ENCODE measurements around the gene MLIP.
"Not testable (repeated sequence)": the region's sequence is repeated elsewhere in the genome, so short reads cannot be mapped to it uniquely, and the experiment has no call there.

The MLIP gene

GRCh38 chr6:54232703-54233102, 121.5 kb downstream of the MLIP start:
- no peak for DNase-seq (ENCODE audit: low read depth)

DNA sequence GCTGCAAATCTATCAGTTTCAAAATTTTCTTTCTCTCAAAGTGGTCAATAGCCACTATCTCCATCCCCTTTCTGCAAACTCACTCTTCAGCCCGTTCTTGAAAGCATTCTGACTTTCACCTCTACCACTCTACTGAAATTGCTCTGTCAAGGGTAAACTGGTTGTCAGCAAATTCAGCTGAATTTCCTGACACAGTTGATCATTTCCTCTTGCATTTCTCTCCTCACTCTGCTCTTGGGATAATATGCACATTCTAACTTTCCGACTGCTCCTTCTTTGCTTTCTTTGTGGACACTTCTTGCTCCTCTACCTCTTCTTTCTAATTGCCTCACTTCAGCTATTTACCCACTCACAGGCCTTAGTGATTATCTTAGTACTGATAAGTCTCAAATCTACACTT, 123.3 kb downstream of the MLIP start:
- no peak for DNase-seq (ENCODE audit: low read depth)

DNA sequence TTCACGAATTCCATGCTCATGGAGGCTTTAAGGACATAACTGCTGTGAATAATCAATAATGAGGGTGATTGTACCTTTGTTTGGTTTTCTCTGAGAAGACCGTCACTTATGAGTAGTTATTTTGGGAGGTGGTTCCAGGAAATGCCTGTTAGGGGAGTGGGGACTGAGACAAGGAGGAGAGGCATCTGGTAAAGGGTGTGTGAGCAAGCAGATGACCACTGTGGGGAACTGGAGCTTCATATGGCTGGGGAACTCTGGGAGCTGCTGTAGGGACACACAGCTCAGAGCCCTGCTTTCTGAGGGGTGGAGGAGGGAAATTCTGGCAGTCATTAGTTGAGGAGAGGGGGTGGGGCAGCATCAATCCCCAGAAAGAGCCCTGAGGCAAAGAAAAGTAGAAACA, 125.7 kb downstream of the MLIP start:
- no peak for DNase-seq (ENCODE audit: low read depth)

- no peak for DNase-seq (ENCODE audit: low read depth)
Measured at GRCh38 chr6:54238396-54238795, 127.2 kb downstream of the MLIP start.

DNA sequence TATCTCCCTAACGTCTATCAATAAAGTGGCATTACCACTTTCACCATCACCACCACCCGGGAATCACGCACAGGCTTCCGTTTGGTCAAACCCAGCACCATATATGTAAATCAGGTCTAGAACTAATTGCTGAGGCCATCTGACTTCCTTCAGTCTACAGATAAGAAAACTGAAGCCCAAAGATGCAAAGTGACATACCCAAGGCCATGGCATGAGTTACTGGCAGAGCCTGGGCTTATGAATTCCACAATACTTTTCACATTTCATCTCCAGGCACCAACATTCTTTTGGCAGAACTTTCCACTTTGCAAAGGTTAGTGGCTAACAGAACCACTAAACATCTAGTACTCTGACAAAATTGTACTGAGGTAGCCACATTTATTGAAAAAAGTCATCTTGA, 132.5 kb downstream of the MLIP start:
- DNase-seq (ENCODE audit: low read depth), result no peak

GRCh38 chr6:54244430-54244829, 133.2 kb downstream of the MLIP start:
- no peak for DNase-seq (ENCODE audit: low read depth)

- no peak for DNase-seq (ENCODE audit: low read depth)
Measured at GRCh38 chr6:54245265-54245664, 134.0 kb downstream of the MLIP start.

- DNase-seq (ENCODE audit: low read depth), result no peak
Measured at GRCh38 chr6:54248319-54248718, 137.1 kb downstream of the MLIP start.

DNA sequence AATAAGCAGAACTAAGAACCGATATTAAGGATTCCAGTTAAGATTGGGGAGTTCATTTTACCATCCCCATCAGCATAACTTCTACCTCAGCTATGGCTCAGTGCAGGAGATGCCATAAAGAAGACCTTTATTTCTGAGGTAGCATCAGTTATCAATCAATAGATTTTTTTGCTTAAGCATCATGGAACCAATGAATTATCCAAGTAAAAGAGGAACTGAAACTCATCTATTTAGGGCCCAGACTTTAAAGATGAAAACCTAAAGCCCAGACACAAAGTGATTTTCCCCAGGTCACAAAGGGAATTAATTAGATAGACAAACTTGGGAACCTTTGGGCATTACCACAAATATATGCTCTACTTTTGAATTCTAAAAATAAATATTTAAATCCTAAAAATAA, 137.8 kb downstream of the MLIP start:
- no peak for DNase-seq (ENCODE audit: low read depth)

DNA sequence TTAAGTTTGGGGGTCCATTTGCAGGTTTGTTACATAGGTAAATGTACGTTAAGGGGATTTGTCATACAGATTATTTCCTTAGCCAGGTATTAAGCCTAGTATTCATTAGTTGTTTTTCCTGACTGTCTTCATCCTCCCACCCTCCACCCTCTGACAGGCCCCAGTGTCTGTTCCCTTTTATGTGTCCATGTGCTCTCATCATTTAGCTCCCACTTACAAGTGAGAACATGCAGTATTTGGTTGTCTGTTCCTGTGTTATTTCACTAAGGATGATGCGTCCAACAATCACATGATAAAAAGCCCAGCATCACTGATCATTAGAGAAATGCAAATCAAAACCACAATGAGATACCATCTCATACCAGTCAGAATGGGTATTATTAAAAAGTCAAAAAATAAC, 138.6 kb downstream of the MLIP start:
- not testable (repeated sequence) for DNase-seq (ENCODE audit: low read depth)

- DNase-seq (ENCODE audit: low read depth), result no peak
Measured at GRCh38 chr6:54252496-54252895, 141.3 kb downstream of the MLIP start.

- DNase-seq (ENCODE audit: low read depth), result no peak
Measured at GRCh38 chr6:54252916-54253315, 141.7 kb downstream of the MLIP start.

DNA sequence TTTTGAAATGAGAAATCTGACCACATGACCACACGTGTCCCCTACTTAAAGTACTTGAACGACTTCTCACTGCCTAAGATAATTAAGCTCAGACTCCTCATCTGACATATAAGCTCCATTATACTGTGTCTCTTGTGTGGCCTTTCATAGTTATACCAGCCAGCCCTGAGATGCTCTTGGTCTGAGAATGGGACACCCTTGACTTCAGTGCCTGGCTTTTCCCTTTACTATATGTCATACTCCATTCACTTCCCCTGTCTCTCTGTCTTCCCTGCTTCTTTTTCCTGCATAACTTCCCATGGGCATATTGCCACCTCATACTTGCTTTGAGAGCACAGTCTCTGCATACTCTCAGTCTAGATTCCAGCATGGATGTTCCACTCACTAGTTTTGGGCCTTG, 143.6 kb downstream of the MLIP start:
- DNase-seq (ENCODE audit: low read depth), result no peak

DNA sequence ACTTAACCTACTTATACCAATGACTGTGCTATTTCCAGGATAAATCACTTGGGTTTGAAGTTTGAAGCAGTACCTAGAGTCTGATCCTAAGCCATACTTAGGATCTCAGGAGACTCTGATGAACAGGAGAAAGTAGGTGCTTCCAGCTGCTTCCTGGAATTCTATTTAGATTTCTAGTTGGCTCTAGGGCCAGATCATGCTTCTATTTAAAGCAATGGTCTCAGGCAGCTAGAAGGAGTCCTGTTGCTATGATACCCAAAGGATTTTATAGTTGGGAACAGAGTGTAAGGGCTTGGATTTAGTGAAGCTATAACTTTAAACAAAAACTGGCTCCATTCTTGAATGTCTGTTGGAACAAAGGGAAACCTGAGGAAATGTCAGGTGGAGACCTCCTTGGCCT, 144.6 kb downstream of the MLIP start:
- DNase-seq (ENCODE audit: low read depth), result no peak

GRCh38 chr6:54260025-54260424, 148.8 kb downstream of the MLIP start:
- DNase-seq (ENCODE audit: low read depth), result no peak

GRCh38 chr6:54262499-54262898, 151.3 kb downstream of the MLIP start:
- no peak for DNase-seq (ENCODE audit: low read depth)

DNA sequence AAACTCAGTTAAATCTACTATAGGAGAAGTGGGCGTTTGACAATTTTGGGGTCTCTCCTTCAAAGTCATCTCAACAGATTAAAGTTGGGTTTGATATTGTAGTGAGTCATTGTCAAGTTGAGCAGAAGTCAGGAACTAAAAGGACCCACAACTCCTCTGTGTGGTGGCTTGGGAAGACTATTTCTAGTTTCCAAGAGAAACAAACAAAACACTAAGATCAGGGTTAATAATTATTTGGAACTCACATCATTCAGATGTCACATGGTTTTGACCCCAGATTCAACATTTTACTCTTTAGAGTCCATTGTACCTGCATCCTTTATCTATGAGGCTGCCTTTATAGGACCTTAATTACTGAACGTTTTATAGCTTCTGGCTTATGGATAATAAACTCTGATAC, 151.7 kb downstream of the MLIP start:
- no peak for DNase-seq (ENCODE audit: low read depth)

- DNase-seq (ENCODE audit: low read depth), result no peak
Measured at GRCh38 chr6:54264581-54265272, 153.5 kb downstream of the MLIP start.

GRCh38 chr6:54266400-54266923, 155.2 kb downstream of the MLIP start:
- no peak for DNase-seq (ENCODE audit: low read depth)

GRCh38 chr6:54267798-54268197, 156.6 kb downstream of the MLIP start:
- DNase-seq (ENCODE audit: low read depth), result no peak

DNA sequence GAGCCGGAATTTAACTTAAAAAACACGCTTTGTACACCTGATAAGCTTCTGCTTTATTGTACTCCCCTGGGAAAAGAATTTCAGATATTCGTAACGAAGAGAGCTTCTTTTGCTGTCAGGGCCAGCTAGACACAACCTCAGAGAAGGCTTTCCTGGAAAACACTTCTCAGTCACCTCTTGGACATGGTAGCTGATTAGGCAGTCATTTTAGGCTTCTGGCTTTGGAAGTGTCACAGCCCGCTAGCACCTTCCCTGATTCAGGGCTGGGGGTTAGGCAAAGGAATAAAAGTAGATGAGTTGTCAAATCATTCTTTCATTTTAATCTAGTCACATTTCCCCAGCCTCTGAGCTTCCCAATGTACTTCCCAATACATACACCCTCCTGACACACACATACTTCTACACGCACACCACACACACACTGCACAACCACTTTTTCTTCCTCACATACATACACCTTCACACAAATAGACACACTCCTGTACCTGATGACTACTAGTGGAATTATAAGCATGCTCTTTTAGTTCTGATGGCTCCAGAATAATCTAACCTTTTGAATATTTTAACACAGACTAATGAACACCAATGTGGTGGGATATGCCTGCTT, 162.1 kb downstream of the MLIP start:
- DNase-seq (ENCODE audit: low read depth), result no peak

- no peak for DNase-seq (ENCODE audit: low read depth)
Measured at GRCh38 chr6:54274383-54274782, 163.1 kb downstream of the MLIP start.

- DNase-seq (ENCODE audit: low read depth), result no peak
Measured at GRCh38 chr6:54282186-54282585, 170.9 kb downstream of the MLIP start.

Measured in activated T-helper 9 cell treated with anti-CD3 and anti-CD28 coated beads, Interleukin-2, amount 50 U/mL, for 16 hours (primary cell).